PC-3 (cell line): Measurements from ENCODE around the gene HNF4A. TPM values are rescaled to one million over a fixed set of nuclear protein-coding genes. Genes with fewer than 3 reads are reported as not detected.

Experiments
- ATAC-seq: fragments of 200-7000 bp; cut with Tn5 transposase; 2 replicates; pipeline ENCODE4 v1.9.1; 2020; ENCODE audit warnings: mild to moderate bottlenecking, moderate library complexity
- BruUV-seq: library from RNA; stranded (reverse); fragments of 400-500 nt; replicated peaks from 2 replicates; lab custom pipeline; 2021; lab: Mats Ljungman, UMichigan
- CTCF ChIA-PET: fragments of 300-600 bp; sonication (Branson Sonifier 250); formaldehyde crosslinking; loops from one replicate; lab custom pipeline; 2022; ENCODE audit warnings: antibody characterized with exemption; lab: Charles Lee
- POLR2A ChIA-PET: fragments of 300-600 bp; sonication (Branson Sonifier 250); formaldehyde crosslinking; loops from one replicate; lab custom pipeline; 2022; ENCODE audit warnings: antibody characterized with exemption; ENCODE audit not compliant: unreplicated experiment; lab: Charles Lee
- DNase-seq: peaks from one replicate; pipeline ENCODE4 v3.0.0-alpha.2; 2015
- H2AFZ ChIP-seq: fragments of 300-600 bp; sonication (generic); 2 replicates; pipeline ENCODE4 v1.6.0; 2016; ENCODE audit warnings: antibody characterized with exemption, low read length
- H3F3A ChIP-seq: fragments of 300-600 bp; sonication (generic); one replicate; pipeline ENCODE4 v1.6.0; 2017; ENCODE audit warnings: antibody characterized with exemption, low read length, control low read depth, mild to moderate bottlenecking; ENCODE audit not compliant: unreplicated experiment
- H3K27ac ChIP-seq: fragments of 300-600 bp; sonication (generic); 2 replicates; pipeline ENCODE4 v1.5.1; 2016; ENCODE audit warnings: mild to moderate bottlenecking, low read length
- H3K27me3 ChIP-seq: fragments of 300-600 bp; sonication (generic); 2 replicates; pipeline ENCODE4 v1.6.1; 2016; ENCODE audit warnings: low read length, mixed read lengths
- H3K36me3 ChIP-seq: fragments of 300-600 bp; sonication (generic); 2 replicates; pipeline ENCODE4 v1.6.1; 2016; ENCODE audit warnings: low read depth, mixed run types, low read length, mixed read lengths
- H3K4me1 ChIP-seq: fragments of 300-600 bp; sonication (generic); 2 replicates; pipeline ENCODE4 v1.5.1; 2016; ENCODE audit warnings: low read length; ENCODE audit not compliant: insufficient read depth
- H3K4me2 ChIP-seq: fragments of 300-600 bp; sonication (generic); 2 replicates; pipeline ENCODE4 v1.6.0; 2016; ENCODE audit warnings: low read length
- H3K4me3 ChIP-seq: fragments of 300-600 bp; sonication (generic); 2 replicates; pipeline ENCODE4 v1.5.1; 2016; ENCODE audit warnings: mild to moderate bottlenecking, low read length, mixed read lengths
- H3K79me2 ChIP-seq: fragments of 300-600 bp; sonication (generic); 2 replicates; pipeline ENCODE4 v1.6.1; 2017; ENCODE audit warnings: low read length, mixed read lengths
- H3K9ac ChIP-seq: fragments of 300-600 bp; sonication (generic); 2 replicates; pipeline ENCODE4 v1.6.0; 2016; ENCODE audit warnings: mild to moderate bottlenecking, low read length
- H3K9me2 ChIP-seq: fragments of 300-600 bp; sonication (generic); replicated peaks from 2 replicates; pipeline ENCODE4 v1.6.1; 2016; ENCODE audit warnings: mixed run types, low read length, mixed read lengths
- H3K9me3 ChIP-seq: fragments of 300-600 bp; sonication (generic); 2 replicates; pipeline ENCODE4 v1.6.1; 2016; ENCODE audit warnings: low read length, mixed read lengths
- H4K20me1 ChIP-seq: fragments of 300-600 bp; sonication (generic); 2 replicates; pipeline ENCODE4 v1.6.1; 2016; ENCODE audit warnings: low read length, mixed read lengths
- EZH2 ChIP-seq: fragments of 300-600 bp; sonication (generic); IDR thresholded peaks from one replicate; pipeline ENCODE4 v1.6.1; 2017; ENCODE audit warnings: antibody characterized with exemption, mild to moderate bottlenecking, low read length; ENCODE audit not compliant: unreplicated experiment
- EZH2phosphoT487 ChIP-seq: fragments of 300-600 bp; sonication (generic); IDR thresholded peaks from 2 replicates; pipeline ENCODE4 v1.6.1; 2018; ENCODE audit warnings: mild to moderate bottlenecking, antibody characterized with exemption, low read length, borderline replicate concordance
- intact Hi-C: fragments of 100-400 bp; cut with micrococcal nuclease; formaldehyde crosslinking; loops from 2 replicates; pipeline ENCODE4 v1.9.0; 2023
- total RNA-seq: library from RNA; depleted of rRNA; stranded (reverse); fragments of >200 nt; gene quantifications from 2 replicates; pipeline ENCODE4 v1.2.3, GENCODE V29; 2014
- TF ChIP-seq, protein P1 (sequence below): fragments of 300-600 bp; sonication (generic); conservative IDR thresholded peaks from 2 replicates; pipeline ENCODE4 v1.5.1; 2017; ENCODE audit warnings: antibody characterized with exemption, low read depth, mild to moderate bottlenecking, low read length

The HNF4A gene
- total RNA-seq, 1 experiment from 2014 or later, result not detected

- Histone ChIP-seq H3K9me2 (no peaks in the 10 kb centered on the region), H3K27ac (no peak overlapping the region), H3K9ac (no peak overlapping the region), H4K20me1 (no peaks in the 10 kb centered on the region), H3K9me3 (no peaks in the 10 kb centered on the region), H2AFZ (no peak overlapping the region), H3K4me1 (peaks cover 12% of the 10 kb centered on the region), H3K27me3 (no peaks in the 10 kb centered on the region), H3K36me3 (no peaks in the 10 kb centered on the region), H3K79me2 (no peaks in the 10 kb centered on the region), H3F3A (no peaks in the 10 kb centered on the region), H3K4me3 (no peak overlapping the region), H3K4me2 (no peak overlapping the region)
- CTCF ChIA-PET, result no interaction called here
- no TSS peak for BruUV-seq
- DNase-seq, result no peak
- intact Hi-C loops, result no loop called here
- POLR2A ChIA-PET, result no interaction called here
- no peak for ATAC-seq
- TF ChIP-seq, protein P1, sequence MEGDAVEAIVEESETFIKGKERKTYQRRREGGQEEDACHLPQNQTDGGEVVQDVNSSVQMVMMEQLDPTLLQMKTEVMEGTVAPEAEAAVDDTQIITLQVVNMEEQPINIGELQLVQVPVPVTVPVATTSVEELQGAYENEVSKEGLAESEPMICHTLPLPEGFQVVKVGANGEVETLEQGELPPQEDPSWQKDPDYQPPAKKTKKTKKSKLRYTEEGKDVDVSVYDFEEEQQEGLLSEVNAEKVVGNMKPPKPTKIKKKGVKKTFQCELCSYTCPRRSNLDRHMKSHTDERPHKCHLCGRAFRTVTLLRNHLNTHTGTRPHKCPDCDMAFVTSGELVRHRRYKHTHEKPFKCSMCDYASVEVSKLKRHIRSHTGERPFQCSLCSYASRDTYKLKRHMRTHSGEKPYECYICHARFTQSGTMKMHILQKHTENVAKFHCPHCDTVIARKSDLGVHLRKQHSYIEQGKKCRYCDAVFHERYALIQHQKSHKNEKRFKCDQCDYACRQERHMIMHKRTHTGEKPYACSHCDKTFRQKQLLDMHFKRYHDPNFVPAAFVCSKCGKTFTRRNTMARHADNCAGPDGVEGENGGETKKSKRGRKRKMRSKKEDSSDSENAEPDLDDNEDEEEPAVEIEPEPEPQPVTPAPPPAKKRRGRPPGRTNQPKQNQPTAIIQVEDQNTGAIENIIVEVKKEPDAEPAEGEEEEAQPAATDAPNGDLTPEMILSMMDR, result no peak
- TF ChIP-seq EZH2, result no peak
- TF ChIP-seq EZH2phosphoT487, result no peak
Measured at GRCh38 chr20:44390280-44390679, 34.8 kb downstream of the HNF4A start.

DNA sequence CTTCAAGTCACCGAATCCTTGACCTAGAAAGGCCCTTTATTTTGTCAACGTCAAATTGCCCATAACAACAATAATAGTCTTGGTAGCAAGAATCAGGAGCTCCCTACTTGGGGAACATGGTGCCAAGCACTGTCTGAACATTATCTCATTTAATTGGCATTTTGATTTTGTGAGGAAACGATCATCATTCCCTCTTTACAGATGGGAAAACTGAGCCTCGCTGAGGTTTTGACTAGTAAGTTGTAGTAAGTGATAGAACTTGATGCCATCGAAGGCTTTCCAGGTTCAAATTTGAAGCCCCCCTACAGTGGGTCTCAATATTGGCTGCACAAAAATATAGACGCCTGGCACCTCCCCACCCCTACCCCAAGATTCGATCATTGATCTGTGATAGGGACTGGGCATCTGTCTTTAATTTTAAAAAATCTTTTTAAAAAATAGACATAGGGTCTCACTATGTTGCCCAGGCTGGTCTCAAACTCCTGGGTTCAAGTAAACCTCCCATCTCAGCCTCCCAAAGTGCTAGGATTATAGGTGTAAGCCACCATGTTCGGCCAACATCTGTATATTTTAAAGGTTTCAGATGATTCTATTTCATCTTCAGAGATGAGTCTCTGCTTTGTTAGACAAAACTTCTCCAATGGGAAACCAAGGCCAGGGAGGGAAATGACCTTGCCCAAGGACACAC, 36.7 kb downstream of the HNF4A start:
- ChIA-PET POLR2A (no interaction called here), CTCF (interaction anchor here (0.7 kb wide), 1 partner anchor 260 kb away, joined by 3 read pairs; no protein-coding TSS in a partner anchor)
- TF ChIP-seq EZH2phosphoT487 (no peak), EZH2 (no peak)
- TF ChIP-seq, protein P1, result no peak
- H2AFZ ChIP-seq, result no peak overlapping the region
- intact Hi-C loops, result no loop called here
- no peak overlapping the region for H3K4me2 ChIP-seq
- peaks cover 10% of the 10 kb centered on the region for H3K4me1 ChIP-seq
- H3F3A ChIP-seq, result no peaks in the 10 kb centered on the region
- H3K79me2 ChIP-seq, result no peaks in the 10 kb centered on the region
- no peaks in the 10 kb centered on the region for H3K36me3 ChIP-seq
- ATAC-seq (no peak), DNase-seq (no peak)
- H4K20me1 ChIP-seq, result no peaks in the 10 kb centered on the region
- no peak overlapping the region for H3K4me3 ChIP-seq
- H3K27me3 ChIP-seq, result no peaks in the 10 kb centered on the region
- H3K9me3 ChIP-seq, result no peaks in the 10 kb centered on the region
- no peak overlapping the region for H3K9ac ChIP-seq
- H3K9me2 ChIP-seq, result no peaks in the 10 kb centered on the region
- H3K27ac ChIP-seq, result no peak overlapping the region
- no TSS peak for BruUV-seq
